Natural killer cell (primary cell): Measurements from ENCODE around the gene ERI2. TPM values are rescaled to one million over a fixed set of nuclear protein-coding genes. Genes with fewer than 3 reads are reported as not detected.

ENCODE experiments used
- ATAC-seq, 3 donors: fragments of 150-1000 bp in 2 of 3; fragments of 200-7000 bp in 1 of 3; cut with Tn5 transposase; 1 replicate in 1 of 3; 2 replicates in 2 of 3; pipeline ENCODE4 v1.10.0; 2021; ENCODE audit warnings: mild to moderate bottlenecking in 2 of 3, moderate library complexity in 2 of 3
- DNase-seq, 2 donors: peaks; one replicate each; pipeline versions ENCODE4 v3.0.0 to v3.0.0-alpha.2; 2013 to 2021; ENCODE audit warnings: mixed read lengths in 1 of 2
- H3K27ac ChIP-seq: one replicate; pipeline ENCODE4 v1.5.1; 2013; ENCODE audit warnings: mild to moderate bottlenecking, low read length
- H3K27me3 ChIP-seq: one replicate; pipeline ENCODE4 v1.6.1; 2013; ENCODE audit warnings: low read length; ENCODE audit not compliant: control insufficient read depth, insufficient read depth
- H3K36me3 ChIP-seq: one replicate; pipeline ENCODE4 v1.6.1; 2013; ENCODE audit warnings: low read length; ENCODE audit not compliant: control insufficient read depth, insufficient read depth
- H3K4me1 ChIP-seq: one replicate; pipeline ENCODE4 v1.6.1; 2013; ENCODE audit warnings: low read length; ENCODE audit not compliant: control insufficient read depth, insufficient read depth
- H3K4me3 ChIP-seq: one replicate; pipeline ENCODE4 v1.5.1; 2013; ENCODE audit warnings: low read length
- H3K9me3 ChIP-seq: one replicate; pipeline ENCODE4 v1.6.1; 2013; ENCODE audit warnings: low read length; ENCODE audit not compliant: control insufficient read depth, insufficient read depth
- H3K27ac Mint-ChIP-seq, 2 donors: one replicate each; pipeline ENCODE4 v1.8.0; 2022; ENCODE audit warnings: mild to moderate bottlenecking in 2 of 2, mixed read lengths in 2 of 2, moderate library complexity in 1 of 2
- H3K27me3 Mint-ChIP-seq, 2 donors: one replicate each; pipeline ENCODE4 v1.8.0; 2022; ENCODE audit warnings: low read depth in 2 of 2, mixed read lengths in 2 of 2
- H3K36me3 Mint-ChIP-seq: one replicate; pipeline ENCODE4 v1.8.0; 2022; ENCODE audit warnings: mixed read lengths
- H3K4me1 Mint-ChIP-seq, 2 donors: one replicate each; pipeline ENCODE4 v1.8.0; 2022; ENCODE audit warnings: mixed read lengths in 2 of 2
- H3K4me3 Mint-ChIP-seq: one replicate; pipeline ENCODE4 v1.8.0; 2022; ENCODE audit warnings: mild to moderate bottlenecking, moderate library complexity, mixed read lengths
- H3K9me3 Mint-ChIP-seq, 2 donors: one replicate each; pipeline ENCODE4 v1.8.0; 2022; ENCODE audit warnings: mixed read lengths in 2 of 2
- CTCF ChIP-seq: fragments of 200-600 bp; IDR thresholded peaks from one replicate; pipeline ENCODE4 v1.8.0; 2022; ENCODE audit warnings: antibody characterized with exemption
- WGBS: methylation state at CpG from one replicate; pipeline ENCODE4 v1.1.7; 2013; ENCODE audit warnings: missing lambda C conversion rate; ENCODE audit not compliant: insufficient coverage; 5-methylcytosine and 5-hydroxymethylcytosine counted together
- intact Hi-C: fragments of 100-400 bp; cut with micrococcal nuclease; formaldehyde crosslinking; loops from one replicate; pipeline ENCODE4 v1.14.2; 2022
- total RNA-seq, 4 donors: library from RNA; stranded (reverse); fragments of 120-200 nt in 1 of 4; gene quantifications; one replicate each; pipeline versions ENCODE4 v1.2.3 to v1.2.4, GENCODE V29; 2013 to 2022

Gene ERI2
- total RNA-seq, 3 donors from 2014 or later (not counting 1 experiment from before 2014, with no cell fraction given): 2.4 to 3.5 (median 2.8) TPM

GRCh38 chr16:20781697-20782096, 24.6 kb downstream of the ERI2 start:
- Histone ChIP-seq H3K36me3 (peaks cover 4% of the 10 kb centered on the region), H3K4me3 (no peak overlapping the region), H3K4me1 (no peaks in the 10 kb centered on the region), H3K9me3 (no peaks in the 10 kb centered on the region), H3K27ac (no peak overlapping the region), H3K27me3 (no peaks in the 10 kb centered on the region)
- intact Hi-C loops: no loop called here
- H3K4me1 Mint-ChIP-seq: no peaks in the 10 kb centered on the region
- no peaks in the 10 kb centered on the region for H3K36me3 Mint-ChIP-seq
- ATAC-seq: no peak
- WGBS: no CpG with 5 or more reads among the region's 1 CpG
- no peak overlapping the region for H3K4me3 Mint-ChIP-seq
- no peaks in the 10 kb centered on the region for H3K27me3 Mint-ChIP-seq
- no peak for TF ChIP-seq CTCF
- DNase-seq: no peak
- H3K9me3 Mint-ChIP-seq: no peaks in the 10 kb centered on the region
- no peak overlapping the region for H3K27ac Mint-ChIP-seq

- H3K4me1 ChIP-seq: no peaks in the 10 kb centered on the region
- H3K27me3 ChIP-seq: no peaks in the 10 kb centered on the region
- no peaks in the 10 kb centered on the region for H3K4me1 Mint-ChIP-seq
- H3K27me3 Mint-ChIP-seq: no peaks in the 10 kb centered on the region
- peak; percentile 42 for TF ChIP-seq CTCF
- H3K36me3 ChIP-seq: no peaks in the 10 kb centered on the region
- H3K4me3 ChIP-seq: no peak overlapping the region
- H3K27ac Mint-ChIP-seq: no peak overlapping the region
- H3K9me3 Mint-ChIP-seq: no peaks in the 10 kb centered on the region
- DNase-seq (peak; percentile 17 to 71), ATAC-seq (peak; percentile 44 to 65 (median 58))
- 85% methylated on average over 5 of the region's 7 CpGs for WGBS
- H3K9me3 ChIP-seq: no peaks in the 10 kb centered on the region
- H3K36me3 Mint-ChIP-seq: no peaks in the 10 kb centered on the region
- H3K4me3 Mint-ChIP-seq: no peak overlapping the region
- intact Hi-C loops: no loop called here
- no peak overlapping the region for H3K27ac ChIP-seq
Observed at GRCh38 chr16:20774703-20775362, 31.4 kb downstream of the ERI2 start.

DNA sequence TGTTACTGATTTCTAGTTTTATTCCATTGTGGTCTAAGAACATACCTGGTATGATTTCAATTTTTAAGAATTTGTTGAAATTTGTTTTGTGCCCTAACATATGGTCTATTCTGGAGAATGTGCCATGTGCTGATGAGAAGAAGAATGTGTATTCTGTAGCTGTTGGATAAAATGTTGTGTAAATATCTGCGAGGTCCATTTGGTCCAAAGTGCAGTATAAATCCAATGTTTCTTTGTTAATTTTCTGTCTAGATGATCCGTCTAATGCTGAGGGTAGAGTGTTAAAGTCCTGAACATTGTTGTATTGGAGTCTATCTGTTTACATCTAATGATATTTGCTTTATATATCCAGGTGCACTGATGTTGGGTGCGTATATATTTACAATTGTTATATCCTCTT, 32.6 kb downstream of the ERI2 start:
- H3K36me3 Mint-ChIP-seq: no peaks in the 10 kb centered on the region
- no peaks in the 10 kb centered on the region for H3K9me3 Mint-ChIP-seq
- Histone ChIP-seq H3K36me3 (no peaks in the 10 kb centered on the region), H3K4me3 (no peak overlapping the region), H3K27ac (no peak overlapping the region), H3K9me3 (no peaks in the 10 kb centered on the region), H3K4me1 (no peaks in the 10 kb centered on the region), H3K27me3 (no peaks in the 10 kb centered on the region)
- no peaks in the 10 kb centered on the region for H3K4me1 Mint-ChIP-seq
- intact Hi-C loops: no loop called here
- no peak for TF ChIP-seq CTCF
- H3K4me3 Mint-ChIP-seq: no peak overlapping the region
- 93% methylated on average over 2 of the region's 3 CpGs for whole genome bisulfite sequencing
- DNase-seq (no peak), ATAC-seq (no peak)
- no peak overlapping the region for H3K27ac Mint-ChIP-seq
- no peaks in the 10 kb centered on the region for H3K27me3 Mint-ChIP-seq

DNA sequence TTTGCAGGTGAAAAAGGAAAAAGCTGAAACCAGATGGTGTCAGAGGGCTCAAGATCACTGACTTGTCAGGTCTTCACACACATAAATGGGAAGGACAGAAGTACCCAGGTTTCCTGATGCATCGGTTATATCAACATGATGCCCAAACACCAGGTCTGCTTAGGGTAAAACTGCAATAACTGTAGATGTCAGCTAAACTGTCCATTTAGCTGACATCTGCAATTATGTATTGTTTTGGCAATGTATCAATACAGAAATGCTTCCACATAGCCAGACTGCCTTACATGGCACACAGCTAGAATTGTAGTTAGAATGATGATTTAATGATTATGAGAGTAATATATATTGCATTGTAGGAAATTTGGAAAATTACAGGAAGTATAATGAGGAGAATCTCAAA, 37.5 kb downstream of the ERI2 start:
- intact Hi-C loops: no loop called here
- Mint-ChIP-seq H3K36me3 (no peaks in the 10 kb centered on the region), H3K27ac (no peak overlapping the region), H3K4me1 (peaks cover 3 to 4% of the 10 kb centered on the region in 2 donors), H3K27me3 (no peaks in the 10 kb centered on the region), H3K4me3 (no peak overlapping the region), H3K9me3 (no peaks in the 10 kb centered on the region)
- Histone ChIP-seq H3K9me3 (no peaks in the 10 kb centered on the region), H3K36me3 (no peaks in the 10 kb centered on the region), H3K27me3 (no peaks in the 10 kb centered on the region), H3K4me3 (no peak overlapping the region), H3K27ac (no peak overlapping the region), H3K4me1 (no peaks in the 10 kb centered on the region)
- no peak for DNase-seq
- no peak for ATAC-seq
- TF ChIP-seq CTCF: no peak
- 64% methylated on average over 1 of the region's 1 CpG for WGBS
